Smooth muscle cell (in vitro differentiated cells): ENCODE data around the gene CD81. TPM values are rescaled to one million over a fixed set of nuclear protein-coding genes. Genes with fewer than 3 reads are reported as not detected.

Experiments used
- DNase-seq: peaks from one replicate; lab custom pipeline; 2025; ENCODE audit not compliant: unreplicated experiment; lab: John Stamatoyannopoulos, UW
- H2AFZ ChIP-seq: fragments of 200-600 bp; sonication (generic); 2 replicates; pipeline ENCODE4 v1.6.0; 2016; ENCODE audit warnings: antibody characterized with exemption, low read depth, mild to moderate bottlenecking
- H3F3A ChIP-seq: fragments of 200-600 bp; sonication (generic); 2 replicates; pipeline ENCODE4 v1.6.0; 2017; ENCODE audit warnings: antibody characterized with exemption, low read depth
- H3K27ac ChIP-seq: fragments of 200-600 bp; sonication (generic); 2 replicates; pipeline ENCODE4 v1.5.1; 2016; ENCODE audit warnings: low read depth, mild to moderate bottlenecking
- H3K27me3 ChIP-seq: fragments of 200-600 bp; sonication (generic); 2 replicates; pipeline ENCODE4 v1.6.1; 2016; ENCODE audit warnings: low read depth, mild to moderate bottlenecking
- H3K36me3 ChIP-seq: fragments of 200-600 bp; sonication (generic); 2 replicates; pipeline ENCODE4 v1.5.1; 2016; ENCODE audit warnings: low read depth
- H3K4me1 ChIP-seq: fragments of 200-600 bp; sonication (generic); 2 replicates; pipeline ENCODE4 v1.5.1; 2016; ENCODE audit warnings: low read depth
- H3K4me2 ChIP-seq: fragments of 200-600 bp; sonication (generic); 2 replicates; pipeline ENCODE4 v1.6.0; 2016; ENCODE audit warnings: mild to moderate bottlenecking
- H3K4me3 ChIP-seq: fragments of 200-600 bp; sonication (generic); 2 replicates; pipeline ENCODE4 v1.5.1; 2016; ENCODE audit warnings: mild to moderate bottlenecking
- H3K79me2 ChIP-seq: fragments of 200-600 bp; sonication (generic); 2 replicates; pipeline ENCODE4 v1.6.0; 2016; ENCODE audit warnings: low read depth, mild to moderate bottlenecking
- H3K9ac ChIP-seq: fragments of 200-600 bp; sonication (generic); 2 replicates; pipeline ENCODE4 v1.6.0; 2016; ENCODE audit warnings: low read depth
- H3K9me3 ChIP-seq: fragments of 200-600 bp; sonication (generic); replicated peaks from 2 replicates; pipeline ENCODE4 v1.5.1; 2016; ENCODE audit warnings: low read depth
- H4K20me1 ChIP-seq: fragments of 200-600 bp; sonication (generic); 2 replicates; pipeline ENCODE4 v1.6.0; 2016; ENCODE audit warnings: low read depth
- CTCF ChIP-seq: fragments of 200-600 bp; sonication (generic); IDR thresholded peaks from 2 replicates; pipeline ENCODE4 v1.5.1; 2017; ENCODE audit warnings: borderline replicate concordance, mild to moderate bottlenecking, antibody characterized with exemption; ENCODE audit not compliant: insufficient read depth, poor library complexity, severe bottlenecking
- WGBS: methylation state at CpG from one replicate; pipeline ENCODE4 v1.1.7; 2016; ENCODE audit warnings: low lambda C conversion rate; 5-methylcytosine and 5-hydroxymethylcytosine counted together
- polyA plus RNA-seq: library from polyadenylated mRNA; unstranded; fragments of >200 nt; fragmentation: Nextera tagmentation; extraction: Ambion mirVana; gene quantifications from 2 replicates; pipeline ENCODE4 v1.2.1, GENCODE V29; 2016
- small RNA-seq: library from RNA; depleted of rRNA; stranded (forward); fragments of <200 nt; gene quantifications from one replicate; pipeline ENCODE3, GENCODE V24; 2014
- total RNA-seq: library from RNA; depleted of rRNA; stranded (reverse); fragments of >200 nt; gene quantifications from 2 replicates; pipeline ENCODE4 v1.2.3, GENCODE V29; 2014

The CD81 gene
- total and polyA plus RNA-seq, 2 experiments from 2014 or later = 191 to 519 TPM

GRCh38 chr11:2445746-2446551, 68.8 kb downstream of the CD81 start:
- Histone ChIP-seq H3K27ac (no peak overlapping the region), H3K27me3 (peaks cover 82% of the 10 kb centered on the region), H3K4me3 (peak overlapping the region; percentile 23), H2AFZ (no peak overlapping the region), H4K20me1 (no peaks in the 10 kb centered on the region), H3K9me3 (no peaks in the 10 kb centered on the region), H3K79me2 (no peaks in the 10 kb centered on the region), H3F3A (no peaks in the 10 kb centered on the region), H3K36me3 (no peaks in the 10 kb centered on the region), H3K4me1 (no peaks in the 10 kb centered on the region), H3K9ac (no peak overlapping the region), H3K4me2 (no peak overlapping the region)
- DNase-seq = no peak
- no peak for TF ChIP-seq CTCF
- WGBS = 77% methylated on average over 23 of the region's 23 CpGs

- Histone ChIP-seq H3K9me3 (no peaks in the 10 kb centered on the region), H3K4me2 (no peak overlapping the region), H3K79me2 (no peaks in the 10 kb centered on the region), H3K27me3 (peaks cover 78% of the 10 kb centered on the region), H3F3A (no peaks in the 10 kb centered on the region), H3K4me3 (no peak overlapping the region), H4K20me1 (no peaks in the 10 kb centered on the region), H3K9ac (no peak overlapping the region), H3K4me1 (no peaks in the 10 kb centered on the region), H2AFZ (no peak overlapping the region), H3K36me3 (no peaks in the 10 kb centered on the region), H3K27ac (no peak overlapping the region)
- no peak for TF ChIP-seq CTCF
- no peak for DNase-seq
- WGBS = 90% methylated on average over 15 of the region's 15 CpGs
Measured at GRCh38 chr11:2446590-2447252, 69.6 kb downstream of the CD81 start.

Small RNA genes lying within 50 kb of the gene (small RNA-seq; reads per million reads assigned to genes)
- gene RF00019 = not detected

Other genes with a start within 250 kb of the CD81 start
- gene IGF2, start 237.9 kb upstream of the CD81 start, total RNA-seq = 2,086 and 2,274 TPM in 2 replicates
- gene IGF2, start 237.9 kb upstream of the CD81 start, polyA plus RNA-seq = 3,825 and 3,877 TPM in 2 replicates
- not detected in 2 replicates for gene INS, start 216.1 kb upstream of the CD81 start, total RNA-seq
- gene INS, start 216.1 kb upstream of the CD81 start, polyA plus RNA-seq = not detected in 2 replicates
- not detected in 2 replicates for gene TH, start 205.5 kb upstream of the CD81 start, total RNA-seq
- not detected in 2 replicates for gene TH, start 205.5 kb upstream of the CD81 start, polyA plus RNA-seq
- 3.0 TPM in 1 of 2 replicates, not detected in the other for gene ASCL2, start 106.7 kb upstream of the CD81 start, total RNA-seq
- gene ASCL2, start 106.7 kb upstream of the CD81 start, polyA plus RNA-seq = 0.33 TPM in 1 of 2 replicates, not detected in the other
- not detected in 2 replicates for gene C11orf21, start 75.4 kb upstream of the CD81 start, total RNA-seq
- not detected in 2 replicates for gene C11orf21, start 75.4 kb upstream of the CD81 start, polyA plus RNA-seq
- not detected in 2 replicates for gene TSPAN32, start 75.3 kb upstream of the CD81 start, total RNA-seq
- 0.91 TPM in 1 of 2 replicates, not detected in the other for gene TSPAN32, start 75.3 kb upstream of the CD81 start, polyA plus RNA-seq
- 27.7 and 32.5 TPM in 2 replicates for gene TSSC4, start 23.4 kb downstream of the CD81 start, total RNA-seq
- gene TSSC4, start 23.4 kb downstream of the CD81 start, polyA plus RNA-seq = 80.2 and 82.3 TPM in 2 replicates
- not detected in 2 replicates for gene TRPM5, start 67.2 kb downstream of the CD81 start, total RNA-seq
- gene TRPM5, start 67.2 kb downstream of the CD81 start, polyA plus RNA-seq = 0.06 TPM in 1 of 2 replicates, not detected in the other
- gene KCNQ1, start 67.7 kb downstream of the CD81 start, total RNA-seq = 0.45 and 2.3 TPM in 2 replicates
- gene KCNQ1, start 67.7 kb downstream of the CD81 start, polyA plus RNA-seq = 1.3 and 2.8 TPM in 2 replicates